GM21717 (cell line): ENCODE results near the gene DDI2.

Source experiments
- ATAC-seq: cut with Tn5 transposase; IDR thresholded peaks from one replicate; pipeline ENCODE4 v1.9.1; 2021; ENCODE audit warnings: mild to moderate bottlenecking, moderate library complexity; ENCODE audit not compliant: unreplicated experiment

The DDI2 gene

GRCh38 chr1:15700508-15700907 is 83.2 kb downstream of the DDI2 start:
- ATAC-seq = no peak

- ATAC-seq = no peak
Measured at GRCh38 chr1:15701784-15702183, 84.5 kb downstream of the DDI2 start.

GRCh38 chr1:15702722-15703550 is 85.7 kb downstream of the DDI2 start:
- ATAC-seq = no peak

GRCh38 chr1:15703562-15703961 is 86.3 kb downstream of the DDI2 start:
- ATAC-seq = no peak

- no peak for ATAC-seq
Measured at GRCh38 chr1:15704526-15705183, 87.4 kb downstream of the DDI2 start.

GRCh38 chr1:15705184-15705566 is 87.9 kb downstream of the DDI2 start:
- no peak for ATAC-seq

GRCh38 chr1:15706751-15707150 is 89.5 kb downstream of the DDI2 start:
- no peak for ATAC-seq

- no peak for ATAC-seq
Measured at GRCh38 chr1:15707239-15707925, 90.1 kb downstream of the DDI2 start.

- no peak for ATAC-seq
Measured at GRCh38 chr1:15708486-15709137, 91.4 kb downstream of the DDI2 start.

- no peak for ATAC-seq
Measured at GRCh38 chr1:15709226-15709625, 92.0 kb downstream of the DDI2 start.

GRCh38 chr1:15712168-15712567 is 94.9 kb downstream of the DDI2 start:
- ATAC-seq = no peak

- ATAC-seq = no peak
Measured at GRCh38 chr1:15714406-15715136, 97.3 kb downstream of the DDI2 start.

- no peak for ATAC-seq
Measured at GRCh38 chr1:15717418-15718125, 100.3 kb downstream of the DDI2 start.

GRCh38 chr1:15718199-15718601 is 100.9 kb downstream of the DDI2 start:
- no peak for ATAC-seq
